CD4-positive, alpha-beta T cell treated with Interferon alpha-2 for 1 hour (primary cell): ENCODE data around the gene PRKAR2A.

ENCODE experiments used
- DNase-seq, 2 donors: peaks; one replicate each; pipeline ENCODE4 v3.0.0-alpha.2; 2020 to 2022

The PRKAR2A gene

GRCh38 chr3:48847504-48848423 lies at the start of gene PRKAR2A:
PRKAR2A (minus strand) TSS chr3:48847874; CDS start chr3:48847596, 278 bp downstream.
- peak; percentile 85 to 89 for DNase-seq

- no peak for DNase-seq
Observed at GRCh38 chr3:48896936-48897335, 49.3 kb upstream of the PRKAR2A start.

GRCh38 chr3:48894516-48894915 lies 46.8 kb upstream of the PRKAR2A start:
- no peak for DNase-seq

- DNase-seq = no peak
Observed at GRCh38 chr3:48891606-48892005, 43.9 kb upstream of the PRKAR2A start.

GRCh38 chr3:48885753-48886152 lies 38.1 kb upstream of the PRKAR2A start:
- DNase-seq = no peak

- DNase-seq = no peak
Observed at GRCh38 chr3:48881652-48882114, 34.0 kb upstream of the PRKAR2A start.

GRCh38 chr3:48881006-48881405 lies 33.3 kb upstream of the PRKAR2A start:
- no peak for DNase-seq

- DNase-seq = no peak
Observed at GRCh38 chr3:48879994-48880377, 32.3 kb upstream of the PRKAR2A start.

- no peak for DNase-seq
Observed at GRCh38 chr3:48879307-48879993, 31.8 kb upstream of the PRKAR2A start.

- DNase-seq = no peak
Observed at GRCh38 chr3:48877671-48878070, 30.0 kb upstream of the PRKAR2A start.

- DNase-seq = no peak
Observed at GRCh38 chr3:48863122-48863521, 15.4 kb upstream of the PRKAR2A start.

GRCh38 chr3:48859206-48859605 lies 11.5 kb upstream of the PRKAR2A start:
- DNase-seq = no peak

- no peak for DNase-seq
Observed at GRCh38 chr3:48858709-48859108, 11.0 kb upstream of the PRKAR2A start.

GRCh38 chr3:48857641-48858040 lies 10.0 kb upstream of the PRKAR2A start:
- no peak for DNase-seq

GRCh38 chr3:48856469-48856868 lies 8.8 kb upstream of the PRKAR2A start:
- no peak for DNase-seq

- DNase-seq = no peak
Observed at GRCh38 chr3:48855681-48856447, 8.2 kb upstream of the PRKAR2A start.

GRCh38 chr3:48852151-48852550 lies 4.5 kb upstream of the PRKAR2A start:
- DNase-seq = no peak

- no peak for DNase-seq
Observed at GRCh38 chr3:48851407-48851806, 3.7 kb upstream of the PRKAR2A start.

GRCh38 chr3:48848816-48849515 lies 1.3 kb upstream of the PRKAR2A start:
- DNase-seq = no peak

- DNase-seq = peak; percentile 29 to 50
Observed at GRCh38 chr3:48847053-48847503, 596 bp downstream of the PRKAR2A start.

- no peak for DNase-seq
Observed at GRCh38 chr3:48845170-48845569, 2.5 kb downstream of the PRKAR2A start.

- no peak for DNase-seq
Observed at GRCh38 chr3:48837163-48837562, 10.5 kb downstream of the PRKAR2A start.
